ENCODE data around the gene LMO1. TPM values are rescaled to one million over a fixed set of nuclear protein-coding genes. Genes with fewer than 3 reads are reported as not detected.

LMO1 gene
- total RNA-seq, 2 experiments from 2014 or later: not detected

GRCh38 chr11:8192016-8192895, 71.4 kb downstream of the LMO1 start:
- CTCF ChIA-PET: interaction anchor here (0.8 to 1.5 kb wide), 3 partner anchors 14 to 374 kb away, joined by 3 to 6 read pairs (median 4); no protein-coding TSS in a partner anchor
- POLR2A ChIA-PET: no interaction called here

- POLR2A ChIA-PET: no interaction called here
- CTCF ChIA-PET: no interaction called here
Observed at GRCh38 chr11:8190431-8190830, 73.2 kb downstream of the LMO1 start.

GRCh38 chr11:8186429-8186828, 77.2 kb downstream of the LMO1 start:
- ChIA-PET POLR2A (no interaction called here), CTCF (no interaction called here)

GRCh38 chr11:8183111-8183510, 80.6 kb downstream of the LMO1 start:
- ChIA-PET CTCF (no interaction called here), POLR2A (no interaction called here)

GRCh38 chr11:8180469-8180868, 83.2 kb downstream of the LMO1 start:
- CTCF ChIA-PET: no interaction called here
- POLR2A ChIA-PET: no interaction called here

- POLR2A ChIA-PET: no interaction called here
- CTCF ChIA-PET: interaction anchor here (1.1 kb wide), 1 partner anchor 15 kb away, joined by 3 read pairs; no protein-coding TSS in a partner anchor
Observed at GRCh38 chr11:8178297-8178696, 85.4 kb downstream of the LMO1 start.

GRCh38 chr11:8177136-8177535, 86.5 kb downstream of the LMO1 start:
- POLR2A ChIA-PET: no interaction called here
- CTCF ChIA-PET: no interaction called here

Other genes starting within 250 kb of the LMO1 start
- under 1 TPM; 0.29 to 0.36 TPM for gene TUB, start 182.7 kb downstream of the LMO1 start, total RNA-seq
- gene RIC3, start 94.9 kb downstream of the LMO1 start, total RNA-seq: 1 to 10 TPM; 8.0 to 9.8 TPM

Measured in activated CD8-positive, alpha-beta memory T cell treated with anti-CD3 and anti-CD28 coated beads for 36 hours (primary cell).